SK-N-MC (cell line): ENCODE results near the gene PCDH1.

ENCODE experiments used
- EZH2 ChIP-seq: fragments of 200-600 bp; sonication (generic); IDR thresholded peaks from one replicate; pipeline ENCODE4 v1.6.1; 2017; ENCODE audit warnings: antibody characterized with exemption
- FOXP2 ChIP-seq: optimal IDR thresholded peaks from 2 replicates; pipeline ENCODE3; 2011; ENCODE audit warnings: mild to moderate bottlenecking, moderate library complexity; ENCODE audit not compliant: insufficient read depth; ENCODE audit errors: extremely low read length, control extremely low read depth
- POLR2AphosphoS5 ChIP-seq: IDR thresholded peaks from 2 replicates; pipeline ENCODE4 v1.6.1; 2012; ENCODE audit warnings: mild to moderate bottlenecking, low read depth, low read length, borderline replicate concordance

DNA sequence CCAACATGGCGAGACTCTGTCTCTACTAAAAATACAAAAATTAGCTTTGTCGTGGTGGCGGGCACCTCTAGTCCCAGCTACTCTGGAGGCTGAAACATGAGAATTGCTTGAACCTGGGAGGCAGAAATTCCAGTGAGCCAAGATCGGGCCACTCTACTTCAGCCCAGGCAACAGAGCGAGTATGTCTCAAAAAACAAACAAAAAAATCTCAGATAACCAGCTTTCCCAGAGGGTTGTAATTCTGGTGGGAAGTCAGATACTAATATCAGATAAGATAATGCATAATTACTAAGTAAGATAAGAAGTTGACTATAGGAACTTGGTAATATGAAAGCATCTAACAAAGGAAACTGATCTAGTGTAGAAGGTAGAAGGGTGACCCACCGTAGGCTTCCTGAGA lies 60.6 kb downstream of the PCDH1 start:
- no peak for TF ChIP-seq POLR2AphosphoS5
- TF ChIP-seq EZH2 = no peak
- no peak for TF ChIP-seq FOXP2
